ENCODE measurements around the gene KCNK3. TPM values are rescaled to one million over a fixed set of nuclear protein-coding genes. Genes with fewer than 3 reads are reported as not detected.

KCNK3 gene
- total RNA-seq, 4 donors from 2014 or later, result 2.1 to 13.0 (median 7.9) TPM

DNA sequence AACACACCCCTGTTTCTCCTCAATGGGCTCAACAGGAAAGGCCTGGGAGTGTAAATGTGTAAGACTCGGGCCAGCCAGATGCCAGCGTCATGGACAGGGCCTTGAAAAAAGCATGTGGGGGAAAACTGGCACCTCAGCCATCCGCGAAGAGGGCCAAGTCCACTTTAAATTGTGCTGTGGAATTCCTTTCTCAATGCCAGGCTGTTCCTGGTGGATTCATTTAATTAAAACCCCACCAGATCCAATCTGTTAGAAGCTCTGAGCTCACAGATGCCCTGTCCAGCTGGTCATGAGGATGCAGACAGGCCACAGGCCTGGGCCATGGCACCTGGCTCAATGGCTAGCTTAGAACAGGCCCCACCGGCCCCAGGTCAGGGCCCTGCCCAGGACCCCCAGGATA lies 24.8 kb downstream of the KCNK3 start:
- no peak overlapping the region for H3K4me3 ChIP-seq
- no peaks in the 10 kb centered on the region for H3K36me3 ChIP-seq
- H3K4me1 ChIP-seq, result peaks cover 40 to 81% (median 64%) of the 10 kb centered on the region in 4 donors
- no peak for DNase-seq (ENCODE audit: extremely low spot score)
- WGBS, result 73% methylated on average over 5 of the region's 5 CpGs
- no peaks in the 10 kb centered on the region for H3K9me3 ChIP-seq
- intact Hi-C loops (cut with DNase I), result no loop called here
- peak overlapping the region in 2 of 4 donors; percentile 16 to 17 for H3K27ac ChIP-seq (replicated peaks in 1 of 4)
- TF ChIP-seq EP300 (IDR thresholded peaks at IDR 0.05), result no peak
- TF ChIP-seq POLR2AphosphoS5 (IDR thresholded peaks at IDR 0.05), result no peak
- no peak for TF ChIP-seq CTCF (IDR thresholded peaks at IDR 0.05)
- no peak for TF ChIP-seq POLR2A (IDR thresholded peaks at IDR 0.05; ENCODE audit: low read depth)
- H3K27me3 ChIP-seq, result no peaks in the 10 kb centered on the region

GRCh38 chr2:26718949-26719686 lies 26.6 kb downstream of the KCNK3 start:
- intact Hi-C loops (cut with DNase I), result no loop called here
- WGBS, result 74% methylated on average over 6 of the region's 6 CpGs
- TF ChIP-seq CTCF (IDR thresholded peaks at IDR 0.05), result no peak
- no peak for TF ChIP-seq POLR2AphosphoS5 (IDR thresholded peaks at IDR 0.05)
- TF ChIP-seq EP300 (IDR thresholded peaks at IDR 0.05), result no peak
- no peak for TF ChIP-seq POLR2A (IDR thresholded peaks at IDR 0.05; ENCODE audit: low read depth)
- Histone ChIP-seq H3K9me3 (no peaks in the 10 kb centered on the region), H3K27ac (replicated peaks in 1 of 4) (peak overlapping the region in 3 of 4 donors; percentile 17 to 85 (median 85)), H3K27me3 (no peaks in the 10 kb centered on the region), H3K4me1 (peaks cover 40 to 82% (median 65%) of the 10 kb centered on the region in 4 donors), H3K4me3 (no peak overlapping the region), H3K36me3 (no peaks in the 10 kb centered on the region)
- no peak for DNase-seq (ENCODE audit: extremely low spot score)

DNA sequence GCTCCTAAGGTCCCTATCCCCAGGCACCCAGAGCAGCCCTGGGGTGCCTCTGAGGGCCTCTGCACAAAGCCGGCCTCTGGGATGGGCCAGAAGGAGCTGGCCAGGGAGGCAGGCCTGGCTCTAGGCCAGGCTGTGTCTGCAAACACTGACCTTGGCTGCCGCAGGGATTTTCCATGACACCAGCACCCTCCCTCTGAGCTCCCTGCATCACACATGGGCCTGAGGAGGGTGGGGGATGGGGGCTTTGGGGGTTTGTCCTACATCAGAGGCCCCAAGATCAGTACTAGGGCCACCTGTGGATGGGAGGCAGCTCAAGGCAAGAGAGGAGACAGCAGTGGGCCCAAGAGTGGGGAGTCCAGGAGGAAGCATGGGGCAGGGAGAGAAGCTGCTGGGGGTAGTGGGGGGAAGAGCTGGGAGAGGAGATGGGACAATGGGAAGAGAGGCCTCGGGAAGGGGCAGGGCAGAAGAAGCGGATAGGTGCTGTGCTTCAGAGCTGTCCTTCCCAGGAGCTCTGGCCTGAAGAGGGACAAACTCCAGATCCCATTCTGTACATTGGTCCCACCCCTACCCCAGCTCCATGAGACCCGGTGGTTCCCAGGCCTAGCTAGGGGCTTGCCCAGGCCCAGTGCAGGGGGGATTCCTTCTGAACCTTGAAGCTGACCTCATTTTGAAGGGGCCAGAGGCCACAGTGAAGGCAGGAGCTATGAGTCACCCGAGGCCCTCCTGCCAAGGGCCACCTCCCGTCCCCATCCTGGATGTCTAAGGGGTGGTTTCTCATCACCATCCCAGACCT lies 28.0 kb downstream of the KCNK3 start:
- H3K27ac ChIP-seq (replicated peaks in 1 of 4), result peak overlapping the region; percentile 77 to 85 (median 82)
- H3K27me3 ChIP-seq, result no peaks in the 10 kb centered on the region
- H3K36me3 ChIP-seq, result no peaks in the 10 kb centered on the region
- no peak for DNase-seq (ENCODE audit: extremely low spot score)
- H3K4me1 ChIP-seq, result peaks cover 53 to 84% (median 69%) of the 10 kb centered on the region in 4 donors
- no peaks in the 10 kb centered on the region for H3K9me3 ChIP-seq
- TF ChIP-seq POLR2A (IDR thresholded peaks at IDR 0.05; ENCODE audit: low read depth) (no peak), POLR2AphosphoS5 (IDR thresholded peaks at IDR 0.05) (peak; percentile 80 to 84), EP300 (IDR thresholded peaks at IDR 0.05) (peak; percentile 59)
- intact Hi-C loops (cut with DNase I), result no loop called here
- WGBS, result 29% methylated on average over 5 of the region's 7 CpGs
- H3K4me3 ChIP-seq, result no peak overlapping the region

GRCh38 chr2:26721115-26722032 lies 28.9 kb downstream of the KCNK3 start:
- no peak overlapping the region for H3K4me3 ChIP-seq
- peak overlapping the region; percentile 77 to 85 (median 82) for H3K27ac ChIP-seq (replicated peaks in 1 of 4)
- H3K9me3 ChIP-seq, result no peaks in the 10 kb centered on the region
- H3K36me3 ChIP-seq, result no peaks in the 10 kb centered on the region
- DNase-seq (ENCODE audit: extremely low spot score), result no peak
- intact Hi-C loops (cut with DNase I), result no loop called here
- H3K27me3 ChIP-seq, result no peaks in the 10 kb centered on the region
- TF ChIP-seq CTCF (IDR thresholded peaks at IDR 0.05) (no peak), EP300 (IDR thresholded peaks at IDR 0.05) (no peak), POLR2AphosphoS5 (IDR thresholded peaks at IDR 0.05) (no peak), POLR2A (IDR thresholded peaks at IDR 0.05; ENCODE audit: low read depth) (no peak)
- WGBS, result 78% methylated on average over 9 of the region's 12 CpGs
- H3K4me1 ChIP-seq, result peaks cover 56 to 80% (median 67%) of the 10 kb centered on the region in 4 donors
